A673 (cell line): ENCODE measurements around the gene USP36. TPM values are rescaled to one million over a fixed set of nuclear protein-coding genes. Genes with fewer than 3 reads are reported as not detected.

Source experiments
- BruUV-seq: library from RNA; stranded (reverse); fragments of 400-500 nt; replicated peaks from 2 replicates; lab custom pipeline; 2021; lab: Mats Ljungman, UMichigan
- CTCF ChIA-PET: fragments of 300-600 bp; sonication (Branson Sonifier 250); formaldehyde crosslinking; loops from one replicate; lab custom pipeline; 2022; ENCODE audit warnings: antibody characterized with exemption; lab: Charles Lee
- POLR2A ChIA-PET: fragments of 300-600 bp; sonication (Branson Sonifier 250); formaldehyde crosslinking; loops from one replicate; lab custom pipeline; 2022; ENCODE audit warnings: antibody characterized with exemption; ENCODE audit not compliant: low non-redundant PET; lab: Charles Lee
- DNase-seq: peaks from one replicate; pipeline ENCODE4 v3.0.0-alpha.2; 2015; ENCODE audit warnings: low spot score
- H3K27ac ChIP-seq: fragments of 200-600 bp; sonication (generic); 2 replicates; pipeline ENCODE4 v1.5.1; 2016; ENCODE audit warnings: mixed run types, low read depth, mild to moderate bottlenecking, mixed read lengths, antibody characterized with exemption, low read length; ENCODE audit not compliant: poor library complexity, severe bottlenecking
- H3K27me3 ChIP-seq: fragments of 200-600 bp; sonication (generic); replicated peaks from 2 replicates; pipeline ENCODE4 v1.6.1; 2017; ENCODE audit warnings: mixed run types, low read depth, mild to moderate bottlenecking, mixed read lengths, antibody characterized with exemption, low read length; ENCODE audit not compliant: insufficient read depth, poor library complexity
- H3K36me3 ChIP-seq: fragments of 200-600 bp; sonication (generic); 2 replicates; pipeline ENCODE4 v1.6.1; 2016; ENCODE audit warnings: mixed run types, mild to moderate bottlenecking, mixed read lengths, antibody characterized with exemption, low read length; ENCODE audit not compliant: insufficient read depth, poor library complexity, severe bottlenecking
- H3K4me1 ChIP-seq: fragments of 200-600 bp; sonication (generic); 2 replicates; pipeline ENCODE4 v1.6.1; 2017; ENCODE audit warnings: mixed run types, mild to moderate bottlenecking, mixed read lengths, antibody characterized with exemption, low read length; ENCODE audit not compliant: insufficient read depth, poor library complexity, severe bottlenecking
- H3K4me3 ChIP-seq: fragments of 200-600 bp; sonication (generic); 2 replicates; pipeline ENCODE4 v1.5.1; 2016; ENCODE audit warnings: low read depth, mixed run types, mild to moderate bottlenecking, mixed read lengths, low read length; ENCODE audit not compliant: poor library complexity, severe bottlenecking
- H3K9me3 ChIP-seq: fragments of 200-600 bp; sonication (generic); 2 replicates; pipeline ENCODE4 v1.6.1; 2016; ENCODE audit warnings: mixed run types, low read depth, mild to moderate bottlenecking, mixed read lengths, antibody characterized with exemption, low read length; ENCODE audit not compliant: poor library complexity, severe bottlenecking
- CTCF ChIP-seq: fragments of 300-800, 200-600 bp; sonication (generic); conservative IDR thresholded peaks from 2 replicates; pipeline ENCODE4 v1.5.1; 2017; ENCODE audit warnings: low read depth, mild to moderate bottlenecking, antibody characterized with exemption, low read length, moderate library complexity, mixed read lengths
- EZH2 ChIP-seq: fragments of 200-600 bp; sonication (generic); IDR thresholded peaks from 2 replicates; pipeline ENCODE4 v1.6.1; 2017; ENCODE audit warnings: borderline replicate concordance, low read depth, mild to moderate bottlenecking, mixed read lengths, antibody characterized with exemption, low read length; ENCODE audit not compliant: poor library complexity, severe bottlenecking
- intact Hi-C: fragments of 100-400 bp; cut with micrococcal nuclease; formaldehyde crosslinking; loops from one replicate; pipeline ENCODE4 v1.10.0; 2022; ENCODE audit not compliant: unreplicated experiment
- total RNA-seq: library from RNA; stranded (reverse); gene quantifications from 2 replicates; pipeline ENCODE4 v1.2.3, GENCODE V29; 2021

The USP36 gene
- total RNA-seq, 1 experiment from 2014 or later: 74.9 TPM

DNA sequence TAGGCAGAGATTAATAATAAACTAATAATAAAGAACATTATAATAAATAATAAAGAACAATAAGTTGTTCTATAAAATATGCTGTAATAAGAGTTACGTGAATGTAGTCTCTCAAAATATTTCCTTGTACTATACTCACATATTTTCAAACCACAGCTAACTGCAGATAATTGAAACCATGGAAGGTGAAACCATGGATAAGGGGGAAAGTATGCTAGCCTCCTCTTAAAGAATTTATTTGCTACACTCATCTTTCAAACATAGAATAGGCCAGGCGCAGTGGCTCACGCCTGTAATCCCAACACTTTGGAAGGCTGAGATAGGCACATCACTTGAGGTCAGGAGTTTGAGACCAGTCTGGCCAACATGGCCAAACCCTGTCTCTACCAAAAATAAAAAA lies 77.1 kb downstream of the USP36 start:
- Histone ChIP-seq H3K36me3 (no peaks in the 10 kb centered on the region), H3K4me1 (peaks cover 18% of the 10 kb centered on the region), H3K4me3 (no peak overlapping the region), H3K9me3 (no peaks in the 10 kb centered on the region), H3K27me3 (no peaks in the 10 kb centered on the region), H3K27ac (no peak overlapping the region)
- POLR2A ChIA-PET: no interaction called here
- no peak for DNase-seq
- intact Hi-C loops: no loop called here
- CTCF ChIA-PET: no interaction called here
- TF ChIP-seq EZH2 (no peak), CTCF (no peak)
- no TSS peak for BruUV-seq

- no peak overlapping the region for H3K4me3 ChIP-seq
- peaks cover 18% of the 10 kb centered on the region for H3K4me1 ChIP-seq
- H3K27ac ChIP-seq: no peak overlapping the region
- no TSS peak for BruUV-seq
- no peak for DNase-seq
- intact Hi-C loops: no loop called here
- ChIA-PET POLR2A (no interaction called here), CTCF (no interaction called here)
- no peaks in the 10 kb centered on the region for H3K27me3 ChIP-seq
- TF ChIP-seq CTCF (no peak), EZH2 (no peak)
- H3K9me3 ChIP-seq: no peaks in the 10 kb centered on the region
- H3K36me3 ChIP-seq: no peaks in the 10 kb centered on the region
These were observed 78.7 kb downstream of the USP36 start for GRCh38 chr17:78761789-78762406.

GRCh38 chr17:78759969-78760352 lies 80.7 kb downstream of the USP36 start:
- no peaks in the 10 kb centered on the region for H3K9me3 ChIP-seq
- TF ChIP-seq CTCF (no peak), EZH2 (no peak)
- no TSS peak for BruUV-seq
- intact Hi-C loops: no loop called here
- H3K4me1 ChIP-seq: peaks cover 18% of the 10 kb centered on the region
- POLR2A ChIA-PET: no interaction called here
- H3K36me3 ChIP-seq: no peaks in the 10 kb centered on the region
- no peaks in the 10 kb centered on the region for H3K27me3 ChIP-seq
- no peak overlapping the region for H3K4me3 ChIP-seq
- DNase-seq: no peak
- H3K27ac ChIP-seq: no peak overlapping the region
- CTCF ChIA-PET: no interaction called here
